SW 1271 (cell line): Measurements from ENCODE around the gene MED26.
A peak's percentile ranks its signal among the peaks of the same experiment; 100 is the strongest.
"Not testable (repeated sequence)": the region's sequence is repeated elsewhere in the genome, so short reads cannot be mapped to it uniquely, and the experiment has no call there.

Experiments
- DNase-seq, 2 experiments: peaks; one replicate each; lab custom pipeline; 2025; lab: John Stamatoyannopoulos, UW

MED26 gene, protein sequence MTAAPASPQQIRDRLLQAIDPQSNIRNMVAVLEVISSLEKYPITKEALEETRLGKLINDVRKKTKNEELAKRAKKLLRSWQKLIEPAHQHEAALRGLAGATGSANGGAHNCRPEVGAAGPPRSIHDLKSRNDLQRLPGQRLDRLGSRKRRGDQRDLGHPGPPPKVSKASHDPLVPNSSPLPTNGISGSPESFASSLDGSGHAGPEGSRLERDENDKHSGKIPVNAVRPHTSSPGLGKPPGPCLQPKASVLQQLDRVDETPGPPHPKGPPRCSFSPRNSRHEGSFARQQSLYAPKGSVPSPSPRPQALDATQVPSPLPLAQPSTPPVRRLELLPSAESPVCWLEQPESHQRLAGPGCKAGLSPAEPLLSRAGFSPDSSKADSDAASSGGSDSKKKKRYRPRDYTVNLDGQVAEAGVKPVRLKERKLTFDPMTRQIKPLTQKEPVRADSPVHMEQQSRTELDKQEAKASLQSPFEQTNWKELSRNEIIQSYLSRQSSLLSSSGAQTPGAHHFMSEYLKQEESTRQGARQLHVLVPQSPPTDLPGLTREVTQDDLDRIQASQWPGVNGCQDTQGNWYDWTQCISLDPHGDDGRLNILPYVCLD

DNA sequence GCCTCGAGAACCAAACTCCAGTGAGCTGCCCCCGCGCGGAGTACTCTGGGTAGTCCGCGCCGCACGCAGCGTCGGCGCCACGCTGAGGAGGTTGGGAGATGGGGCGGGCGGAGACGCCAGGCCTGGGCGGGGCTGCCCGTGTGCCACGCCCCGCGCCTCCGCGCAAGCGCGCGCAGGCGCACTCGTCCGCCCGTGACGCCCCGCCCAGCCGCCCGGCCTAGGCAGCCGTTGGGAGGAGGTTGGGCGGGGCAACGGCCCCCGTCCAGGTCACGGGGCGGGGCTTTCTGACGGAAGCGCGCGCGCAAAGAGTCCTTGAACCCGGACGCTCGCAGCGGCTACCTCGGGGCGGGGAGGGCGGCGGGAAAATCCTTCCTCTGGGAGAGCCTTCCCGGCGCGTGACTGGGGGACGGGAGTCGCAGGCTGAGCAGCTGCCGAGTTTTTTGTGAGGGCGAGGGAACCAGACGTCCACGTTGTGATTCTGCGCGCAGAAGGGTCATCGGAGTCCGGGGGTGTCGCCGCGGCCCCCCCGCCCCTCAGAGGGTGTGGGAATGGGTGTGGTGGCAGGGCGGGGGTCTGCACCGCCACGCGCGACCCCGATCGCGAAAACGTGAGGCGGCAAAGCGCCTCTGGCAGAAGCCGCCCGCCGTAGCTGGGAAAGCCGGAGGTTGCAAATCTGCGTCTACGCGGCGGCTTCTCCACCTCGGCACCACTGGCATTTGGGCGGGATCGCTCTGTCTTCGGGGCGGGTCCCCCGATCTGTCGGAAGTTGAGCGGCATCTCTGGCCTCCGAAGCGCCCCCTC lies at the start of gene MED26:
Gene MED26 (minus strand): TSS at position 22 of the 801 bp plus-strand sequence. CDS start 261 bp downstream, outside the sequence.
- peak; percentile 86 to 94 for DNase-seq

DNA sequence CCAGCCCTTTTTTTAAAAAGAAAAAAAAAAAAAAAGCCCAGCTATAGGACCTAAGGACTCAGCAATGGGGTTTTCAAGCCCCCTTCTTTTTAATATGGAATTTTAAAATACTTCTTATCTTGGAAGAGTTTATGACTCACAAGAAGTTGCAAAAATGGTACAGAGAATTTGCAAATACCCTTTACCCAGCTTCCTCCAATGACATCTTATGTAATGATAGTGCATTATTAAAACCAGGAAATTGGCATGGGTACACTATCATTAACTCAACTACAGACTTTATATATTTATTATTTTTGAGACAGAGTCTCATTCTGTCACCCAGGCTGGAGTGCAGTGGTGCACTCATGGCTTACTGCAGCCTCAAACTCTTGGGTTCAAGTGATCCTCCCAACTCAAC lies 49.1 kb upstream of the MED26 start:
- DNase-seq, result no peak

DNA sequence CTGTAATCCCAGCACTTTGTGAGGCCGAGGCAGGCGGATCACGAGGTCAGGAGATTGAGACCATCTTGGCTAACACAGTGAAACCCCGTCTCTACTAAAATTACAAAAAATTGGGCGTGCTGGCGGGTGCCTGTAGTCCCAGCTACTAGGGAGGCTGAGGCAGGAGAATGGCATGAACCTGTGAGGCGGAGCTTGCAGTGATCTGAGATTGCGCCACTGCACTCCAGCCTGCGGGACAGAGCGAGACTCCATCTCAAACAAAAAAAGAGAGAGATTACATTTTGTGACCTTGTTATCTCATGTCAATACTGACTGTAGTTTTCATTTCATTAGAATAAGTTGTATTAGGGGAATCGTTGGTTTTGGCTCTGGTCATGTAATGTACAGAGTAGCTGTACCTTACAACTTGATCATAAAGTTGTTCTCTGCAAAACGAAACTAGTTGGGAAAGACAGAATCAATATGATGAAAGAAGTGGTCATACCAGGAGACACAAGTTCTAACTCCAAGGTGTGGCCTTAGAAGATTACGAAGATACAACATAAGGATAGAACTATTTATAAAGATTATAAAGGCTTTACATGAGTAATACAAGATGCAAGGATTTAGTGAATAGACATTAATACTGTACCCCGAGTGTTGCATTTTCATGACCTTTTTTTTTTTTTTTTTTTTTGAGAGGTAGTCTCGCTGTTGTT lies 48.2 kb upstream of the MED26 start:
- DNase-seq, result no peak

DNA sequence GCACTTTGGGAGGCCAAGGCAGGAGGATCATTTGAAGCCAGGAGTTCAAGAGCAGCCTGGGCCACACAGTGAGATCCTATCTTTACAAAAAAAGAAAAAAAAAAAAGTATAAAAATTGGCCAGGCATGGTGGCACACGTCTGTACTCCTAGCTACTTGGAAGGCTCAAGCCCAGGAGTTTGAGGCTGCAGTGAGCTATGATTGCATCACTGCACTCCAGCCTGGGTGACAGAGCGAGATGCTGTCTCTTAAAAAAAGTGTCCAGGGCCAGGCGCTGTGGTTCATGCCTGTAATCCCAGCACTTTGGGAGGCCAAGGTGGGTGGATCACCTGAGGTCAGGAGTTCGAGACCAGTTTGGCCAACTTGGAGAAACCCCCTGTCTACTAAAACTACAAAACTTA lies 45.8 kb upstream of the MED26 start:
- not testable (repeated sequence) for DNase-seq

DNA sequence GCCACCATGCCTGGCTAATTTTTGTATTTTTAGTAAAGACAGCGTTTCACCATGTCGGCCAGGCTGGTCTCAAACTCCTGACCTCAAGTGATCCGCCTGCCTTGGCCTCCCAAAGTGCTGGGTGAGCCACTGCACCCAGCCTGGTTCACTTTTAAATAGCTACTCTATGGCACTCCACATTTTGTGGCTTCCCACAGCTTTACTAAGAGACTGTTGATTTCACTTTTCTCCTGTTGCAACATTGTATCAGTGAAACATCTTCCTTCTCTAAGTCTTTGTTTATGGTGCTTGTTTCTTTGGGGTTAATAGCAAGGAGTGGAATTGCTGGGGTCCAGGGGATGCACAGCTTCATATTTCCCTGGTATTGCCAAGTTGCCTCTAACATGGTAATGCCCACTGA lies 45.2 kb upstream of the MED26 start:
- no peak for DNase-seq

DNA sequence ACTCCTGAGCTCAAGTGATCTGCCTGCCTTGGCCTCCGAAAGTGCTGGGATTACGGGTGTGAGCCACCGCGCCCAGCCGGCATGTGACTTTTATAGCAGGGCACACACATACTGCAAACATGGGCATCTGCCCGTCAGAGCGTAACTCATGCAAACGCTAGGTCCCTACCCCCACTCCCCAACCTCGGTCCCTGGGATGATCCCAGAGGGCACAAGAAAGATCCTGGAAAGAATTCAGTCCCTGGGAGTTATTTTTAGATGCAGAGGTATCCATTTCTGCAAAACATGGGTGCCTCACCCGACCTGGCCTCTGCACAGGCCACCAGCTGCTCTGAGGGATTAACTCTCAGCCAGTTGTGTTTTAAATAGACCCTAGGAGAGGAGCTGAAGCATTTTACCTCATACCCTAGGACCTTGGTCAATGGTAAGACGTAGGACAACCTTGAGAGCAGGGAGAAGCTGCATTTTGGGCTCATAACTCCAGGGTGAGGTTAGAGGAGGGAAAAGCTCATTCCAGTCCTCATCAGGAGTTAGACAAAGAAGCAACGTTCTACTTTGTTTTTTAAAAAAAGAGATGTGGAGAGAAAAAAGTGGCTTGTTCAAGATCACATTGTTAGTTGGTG lies 43.8 kb upstream of the MED26 start:
- no peak for DNase-seq

DNA sequence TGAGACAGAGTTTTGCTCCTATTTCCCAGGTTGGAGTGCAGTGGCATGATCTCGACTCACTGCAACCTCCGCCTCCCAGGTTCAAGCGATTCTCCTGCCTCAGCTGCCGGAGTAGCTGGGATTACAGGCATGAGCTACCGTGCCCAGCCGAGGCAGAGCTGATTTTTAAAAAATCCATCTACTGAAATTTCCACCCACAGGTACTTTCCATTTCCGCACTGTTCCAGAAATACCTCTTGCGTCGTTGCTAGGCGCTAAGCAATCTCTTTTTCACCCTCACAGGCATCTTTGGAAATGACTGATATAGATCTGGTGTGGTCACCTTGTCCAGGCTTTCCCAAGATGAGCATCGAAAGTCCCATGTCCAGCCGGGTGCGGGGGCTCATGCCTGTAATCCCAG lies 42.3 kb upstream of the MED26 start:
- DNase-seq, result no peak

DNA sequence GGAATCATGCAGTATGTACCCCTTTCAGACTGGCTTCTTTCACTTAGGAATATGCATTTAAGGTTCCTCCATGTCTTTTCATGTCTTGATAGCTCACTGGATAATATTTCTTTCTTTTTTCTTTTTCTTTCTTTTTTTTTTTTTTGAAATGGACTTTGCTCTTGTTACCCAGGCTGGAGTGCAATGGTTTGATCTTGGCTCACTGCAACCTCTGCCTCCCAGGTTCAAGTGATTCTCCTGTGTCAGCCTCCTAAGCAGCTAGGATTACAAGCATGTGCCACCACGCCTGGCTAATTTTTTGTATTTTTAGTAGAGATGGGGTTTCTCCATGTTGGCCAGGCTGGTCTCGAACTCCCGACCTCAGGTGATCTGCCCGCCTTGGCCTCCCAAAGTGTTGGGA lies 40.7 kb upstream of the MED26 start:
- DNase-seq, result not testable (repeated sequence)

DNA sequence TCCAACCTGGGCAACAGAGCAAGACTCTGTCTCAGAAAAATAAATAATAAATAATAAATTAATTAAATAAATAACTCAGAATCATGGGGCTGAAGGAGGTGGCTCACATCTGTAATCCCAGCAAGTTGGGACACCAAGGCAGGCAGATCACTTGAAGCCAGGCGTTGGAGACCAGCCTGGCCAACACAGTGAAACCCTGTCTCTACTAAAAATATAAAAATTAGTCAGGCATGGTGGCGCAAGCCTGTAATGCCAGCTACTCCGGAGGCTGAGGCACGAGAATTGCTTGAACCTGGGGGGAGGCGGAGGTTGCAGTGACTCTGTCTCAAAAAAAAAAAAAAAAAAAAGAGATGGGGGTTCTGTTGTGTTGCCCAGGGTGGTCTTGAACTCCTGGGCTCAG lies 40.2 kb upstream of the MED26 start:
- no peak for DNase-seq

DNA sequence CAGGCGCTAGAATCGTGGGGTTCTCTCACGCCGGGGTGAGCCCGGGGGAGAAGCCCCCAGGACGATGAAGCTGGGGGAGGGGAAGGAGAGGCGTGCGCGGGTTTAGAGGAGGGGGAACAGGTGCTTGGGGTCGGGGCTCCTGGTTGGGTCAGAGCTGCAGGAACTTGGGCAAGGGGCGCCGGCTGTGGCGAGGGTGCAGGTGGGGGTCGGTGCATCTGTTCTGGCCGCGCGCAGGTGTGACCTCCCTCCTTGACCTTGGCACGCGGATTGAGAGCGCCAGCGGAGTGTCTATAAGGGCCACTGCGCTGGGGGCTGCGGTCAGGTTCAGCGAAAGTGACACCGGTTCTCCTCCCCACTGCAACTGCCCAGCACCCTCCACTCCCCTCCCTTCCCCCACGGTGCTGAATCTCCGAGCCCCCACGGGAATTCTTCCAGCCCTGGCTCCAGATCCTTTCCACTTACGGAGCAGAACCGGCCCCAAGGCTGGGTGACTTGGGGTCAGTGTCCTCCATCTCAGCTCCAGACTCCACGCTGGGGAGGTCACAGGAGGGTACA lies 33.6 kb upstream of the MED26 start:
- DNase-seq, result no peak

DNA sequence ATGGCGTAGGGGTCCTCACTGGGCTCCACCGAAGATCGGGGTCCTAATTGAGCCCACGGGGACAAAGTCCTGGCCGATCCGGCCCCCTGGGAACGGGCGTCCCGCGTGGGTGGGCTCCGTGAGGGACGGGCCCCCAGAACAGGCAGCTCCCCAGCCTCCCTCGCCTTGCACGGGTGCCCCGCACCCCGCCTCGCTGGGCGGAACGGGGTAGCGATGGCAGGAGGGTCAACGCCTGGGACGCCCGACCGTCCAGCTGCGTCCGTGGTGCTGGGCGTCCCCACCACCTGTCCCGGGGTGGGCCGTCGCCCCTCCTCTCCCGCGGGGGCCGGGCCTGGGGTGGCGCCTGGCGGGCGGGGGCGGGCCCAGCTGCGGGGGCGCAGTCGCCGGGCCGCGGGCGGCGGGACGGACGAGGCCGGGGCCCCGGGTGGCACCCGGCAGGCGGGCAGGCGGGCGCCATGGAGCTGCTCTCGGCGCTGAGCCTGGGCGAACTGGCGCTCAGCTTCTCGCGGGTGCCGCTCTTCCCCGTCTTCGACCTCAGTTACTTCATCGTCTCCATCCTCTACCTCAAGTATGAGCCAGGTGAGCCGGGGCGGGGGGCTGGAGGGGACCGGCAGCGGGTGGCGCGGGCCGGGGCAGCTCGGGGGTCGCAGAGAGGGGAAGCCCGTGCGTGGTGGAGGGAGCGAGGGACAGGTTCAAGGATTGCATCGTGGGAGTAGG lies 32.9 kb upstream of the MED26 start, which contains the start of gene TMEM38A:
Gene TMEM38A (plus strand): TSS at position 377 of the 717 bp plus-strand sequence. CDS start 79 bp downstream, at position 456.
- peak in 1 of 2 experiments; percentile 26 for DNase-seq

DNA sequence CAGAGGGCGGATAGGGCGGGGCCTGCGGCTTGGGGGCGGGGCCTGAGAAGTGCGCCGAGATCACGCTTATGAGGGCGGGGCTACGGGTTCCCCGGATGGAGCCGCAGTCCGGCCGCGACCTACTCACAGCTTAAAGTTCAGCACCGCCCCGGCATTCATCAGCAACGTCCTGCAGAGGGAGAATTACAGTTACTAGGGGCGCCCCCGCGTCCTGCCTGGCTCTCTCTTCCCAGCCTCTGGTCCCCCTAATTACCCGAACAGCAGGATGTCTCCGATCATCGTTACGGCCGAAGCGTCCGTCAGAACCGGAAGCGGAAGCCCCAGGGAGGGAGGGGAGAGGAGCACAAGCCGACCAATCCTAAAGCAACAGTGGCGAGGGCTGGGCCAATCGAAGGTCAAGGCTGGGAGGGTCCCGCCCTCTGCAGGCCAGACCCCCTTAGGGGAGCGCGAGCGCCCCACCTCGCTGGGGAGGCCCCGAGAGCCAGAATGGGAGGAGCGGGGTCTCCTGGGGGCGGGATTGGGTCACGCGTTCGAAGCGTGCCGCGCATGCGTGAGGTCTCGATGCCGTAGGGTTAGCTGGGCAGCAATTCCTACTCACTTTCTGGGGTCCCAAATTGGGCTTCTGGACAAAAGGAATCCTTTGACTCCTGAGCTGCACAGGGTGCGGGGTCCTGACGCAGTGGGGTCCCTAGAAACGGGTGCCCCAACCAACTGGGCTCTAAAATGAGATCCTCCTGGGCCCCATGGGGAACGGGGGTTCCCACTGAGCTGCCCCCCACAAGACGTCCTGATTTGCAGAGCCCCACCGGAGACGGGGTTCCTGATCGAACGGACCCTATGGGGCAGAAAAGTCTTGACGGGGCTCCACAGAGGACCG lies 32.1 kb upstream of the MED26 start, which contains the start of gene SMIM7:
Gene SMIM7 (minus strand): TSS at position 313 of the 877 bp plus-strand sequence. CDS start 34 bp downstream, at position 279.
- peak; percentile 92 to 98 for DNase-seq

DNA sequence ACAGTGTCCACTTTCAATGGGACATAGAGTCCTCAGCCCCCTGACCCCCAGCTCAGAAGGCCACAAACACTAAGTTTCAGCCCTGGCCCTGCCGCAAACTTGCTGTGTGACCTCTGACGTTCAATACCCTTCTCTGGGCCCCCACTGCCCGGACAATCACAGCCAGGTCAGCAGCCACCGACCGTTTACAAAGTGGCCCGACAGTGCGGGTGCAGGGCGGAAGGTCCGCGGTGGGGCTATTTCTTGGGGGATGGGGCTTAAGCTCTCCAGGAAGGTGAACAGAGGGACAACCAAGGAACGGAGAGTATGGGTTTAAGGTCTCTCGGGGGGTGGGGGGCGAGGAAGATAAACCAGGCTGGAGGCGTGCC lies 31.4 kb upstream of the MED26 start:
- DNase-seq, result no peak

DNA sequence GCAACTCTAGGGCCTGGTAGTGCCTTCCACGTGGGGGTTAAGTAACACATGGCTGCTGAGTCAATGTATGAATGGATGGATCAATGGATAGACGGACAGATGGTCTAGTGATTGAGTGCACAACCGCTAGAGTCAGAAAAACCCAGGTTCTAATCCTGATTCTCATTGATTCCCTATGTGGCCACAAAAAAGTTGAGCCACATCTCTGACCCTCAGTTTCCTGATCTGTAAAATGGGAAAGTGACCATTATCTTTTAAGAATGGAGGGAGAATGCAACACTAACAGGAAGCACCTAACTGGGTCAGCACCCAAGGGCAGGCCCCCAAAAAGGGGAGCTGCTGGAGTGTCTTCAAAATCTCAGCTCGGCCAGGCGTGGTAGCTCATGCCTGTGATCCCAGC lies 29.4 kb upstream of the MED26 start:
- no peak for DNase-seq

DNA sequence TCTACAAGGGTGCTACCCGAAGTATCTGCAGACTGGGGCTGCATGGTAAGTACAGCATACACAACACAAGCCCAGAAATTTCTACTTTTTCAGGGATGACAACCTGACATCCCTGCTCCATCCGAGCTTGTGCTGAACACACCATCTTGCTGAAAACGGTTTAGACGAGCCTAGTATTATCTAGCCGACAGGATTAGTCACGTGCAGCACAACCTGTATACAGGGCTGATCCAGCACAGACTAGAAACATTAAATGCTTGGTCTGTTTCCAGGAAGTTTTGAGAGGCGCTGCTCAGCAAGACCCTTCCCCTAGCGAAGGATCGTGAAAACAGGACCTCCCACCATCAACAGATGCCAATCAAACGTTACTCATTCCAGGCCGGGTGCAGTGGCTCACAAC lies 27.7 kb upstream of the MED26 start:
- no peak for DNase-seq

DNA sequence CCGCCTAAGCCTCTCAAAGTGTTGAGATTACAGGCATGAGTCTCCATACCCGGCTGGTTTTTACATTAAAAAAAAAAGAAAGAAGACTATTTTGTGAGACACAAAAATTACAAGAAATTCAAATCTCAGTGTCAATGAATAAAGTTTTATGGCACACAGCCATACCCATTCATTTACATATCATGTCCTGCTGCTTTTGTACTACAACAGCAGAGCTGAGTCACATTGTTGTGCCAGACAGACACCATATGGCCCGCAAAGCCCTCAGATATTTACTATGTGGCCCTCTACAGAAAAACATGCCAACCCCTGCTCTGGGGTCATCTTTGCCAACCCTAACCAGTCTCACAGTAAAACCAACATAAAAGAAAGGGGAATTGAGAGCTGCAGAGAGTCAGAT lies 26.6 kb upstream of the MED26 start:
- DNase-seq, result no peak

DNA sequence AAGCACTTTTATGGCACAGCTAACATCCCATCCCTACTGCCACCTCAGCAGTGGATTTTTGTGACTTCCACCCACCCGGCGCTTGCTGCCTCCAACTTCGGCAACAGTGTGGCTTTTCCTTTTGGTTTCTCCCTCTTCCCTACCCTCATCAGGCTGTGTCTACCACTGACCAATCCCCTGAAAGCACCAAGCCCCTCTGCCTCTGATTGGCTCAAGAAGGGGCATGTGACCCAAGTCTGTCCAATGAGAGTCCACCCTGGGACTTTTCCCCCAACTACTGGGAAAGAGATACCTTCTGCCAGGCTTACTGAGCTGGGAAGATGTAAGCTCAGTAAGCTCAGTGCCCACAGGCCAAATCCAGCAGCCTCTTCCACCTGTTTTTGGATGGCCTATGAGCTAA lies 26.1 kb upstream of the MED26 start:
- no peak for DNase-seq

DNA sequence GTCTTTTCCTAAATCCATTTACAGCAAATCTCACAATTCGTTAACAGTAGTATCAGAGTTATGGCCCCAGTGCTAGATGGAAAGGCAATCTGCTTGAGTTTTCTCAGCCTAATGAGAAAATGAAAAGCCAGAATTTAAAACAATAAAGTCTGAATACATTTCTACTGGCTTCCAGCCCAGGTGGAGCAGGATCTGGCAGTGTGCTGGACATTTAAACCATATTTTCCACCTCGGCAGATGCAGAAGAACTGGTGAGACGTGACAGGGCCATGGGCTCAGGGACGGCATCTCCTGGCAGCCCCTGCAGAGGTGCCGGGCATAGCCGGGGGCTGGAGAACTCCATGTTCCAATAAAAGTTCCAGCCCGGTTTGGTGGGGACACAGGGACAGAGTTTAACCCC lies 24.9 kb upstream of the MED26 start:
- no peak for DNase-seq

DNA sequence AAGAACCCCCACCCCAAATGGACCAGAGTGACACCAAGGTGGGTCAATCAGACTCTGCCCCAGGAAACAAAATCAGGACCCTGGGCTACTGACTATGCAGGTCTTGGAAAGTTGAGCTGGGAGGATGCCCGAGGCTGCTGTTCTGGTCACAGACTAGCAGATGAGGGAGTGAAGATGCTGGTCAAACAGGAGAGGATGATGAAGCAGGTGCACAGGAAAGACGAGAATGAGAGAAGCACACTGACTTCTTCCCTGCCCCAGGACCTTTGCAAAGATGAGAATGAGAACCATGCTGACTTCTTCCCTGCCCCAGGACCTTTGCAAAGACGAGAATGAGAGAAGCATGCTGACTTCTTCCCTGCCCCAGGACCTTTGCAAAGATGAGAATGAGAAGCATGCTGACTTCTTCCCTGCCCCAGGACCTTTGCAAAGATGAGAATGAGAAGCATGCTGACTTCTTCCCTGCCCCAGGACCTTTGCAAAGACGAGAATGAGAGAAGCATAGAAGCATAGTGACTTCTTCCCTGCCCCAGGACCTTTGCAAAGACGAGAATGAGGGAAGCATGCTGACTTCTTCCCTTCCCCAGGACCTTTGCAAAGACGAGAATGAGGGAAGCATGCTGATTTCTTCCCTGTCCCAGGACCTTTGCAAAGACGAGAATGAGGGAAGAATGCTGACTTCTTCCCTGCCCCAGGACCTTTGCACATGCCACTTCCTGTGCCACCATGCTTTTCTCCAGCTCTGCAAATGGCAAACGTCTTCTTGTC lies 23.6 kb upstream of the MED26 start:
- not testable (repeated sequence) for DNase-seq
